Progenitor cell of endocrine pancreas (in vitro differentiated cells): Measurements from ENCODE around the gene NCAN. TPM values are rescaled to one million over a fixed set of nuclear protein-coding genes. Genes with fewer than 3 reads are reported as not detected.

Source experiments
- DNase-seq: peaks from one replicate; pipeline ENCODE4 v3.0.0; 2021; ENCODE audit warnings: low spot score; ENCODE audit not compliant: unreplicated experiment
- H3K27ac Mint-ChIP-seq: 2 replicates; pipeline ENCODE4 v1.8.0; 2021; ENCODE audit warnings: mild to moderate bottlenecking, moderate library complexity, mixed read lengths
- H3K27me3 Mint-ChIP-seq: 2 replicates; pipeline ENCODE4 v1.8.0; 2021; ENCODE audit warnings: mixed read lengths
- H3K36me3 Mint-ChIP-seq: 2 replicates; pipeline ENCODE4 v1.8.0; 2022; ENCODE audit warnings: mixed read lengths; ENCODE audit not compliant: insufficient read depth
- H3K4me1 Mint-ChIP-seq: 2 replicates; pipeline ENCODE4 v1.8.0; 2021; ENCODE audit warnings: low read depth, mixed read lengths
- H3K4me3 Mint-ChIP-seq: 2 replicates; pipeline ENCODE4 v1.8.0; 2021; ENCODE audit warnings: low read depth, mild to moderate bottlenecking, moderate library complexity, mixed read lengths
- H3K9me3 Mint-ChIP-seq: 2 replicates; pipeline ENCODE4 v1.8.0; 2021; ENCODE audit warnings: low read depth, mixed read lengths
- total RNA-seq: library from RNA; stranded (reverse); gene quantifications from 2 replicates; pipeline ENCODE4 v1.2.1, GENCODE V29; 2021
- TF ChIP-seq, protein P1 (sequence below): fragments of 200-600 bp; sonication (generic); IDR thresholded peaks from one replicate; pipeline ENCODE4 v1.5.0; 2021; ENCODE audit warnings: antibody characterized with exemption, mild to moderate bottlenecking; ENCODE audit not compliant: unreplicated experiment

Gene NCAN
- total RNA-seq, 1 donor from 2014 or later: 0.17 TPM

DNA sequence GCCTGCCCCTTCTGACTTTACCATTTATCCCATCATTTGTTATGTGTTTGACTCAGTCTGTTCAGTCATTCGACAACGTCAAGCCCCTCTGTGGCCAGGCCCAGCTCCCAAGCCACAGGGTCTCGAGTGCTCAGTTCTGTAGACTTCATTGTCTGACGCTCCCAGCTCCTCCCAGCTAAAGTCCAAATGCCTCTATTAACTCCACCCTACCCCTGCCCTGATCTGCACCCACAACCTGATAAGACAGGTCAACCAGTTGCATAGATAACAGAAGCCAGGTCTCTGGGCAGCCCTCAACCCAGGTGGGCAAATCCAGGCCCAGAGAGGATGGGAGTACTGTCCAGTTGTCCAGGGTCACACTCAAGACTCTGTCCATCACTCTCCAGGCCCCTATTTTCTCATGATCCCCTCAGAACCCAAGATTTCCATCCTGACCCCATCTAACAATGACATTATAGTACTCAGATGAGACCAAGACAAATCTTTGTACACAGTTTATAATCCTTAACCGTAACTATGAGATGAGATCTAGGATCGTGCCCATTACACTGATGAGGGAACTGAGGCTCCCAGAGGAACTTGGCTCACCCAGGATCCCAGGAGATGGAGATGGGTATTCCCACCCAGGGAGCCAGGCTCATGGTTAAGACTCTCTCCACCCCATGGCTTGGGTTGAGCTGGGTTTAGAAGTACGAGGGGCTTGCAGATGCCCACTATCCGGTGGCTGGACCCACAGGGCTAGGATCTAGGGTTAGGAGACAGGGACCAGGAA, 60.3 kb downstream of the NCAN start:
- H3K4me1 Mint-ChIP-seq: peaks cover 3% of the 10 kb centered on the region
- TF ChIP-seq, protein P1, sequence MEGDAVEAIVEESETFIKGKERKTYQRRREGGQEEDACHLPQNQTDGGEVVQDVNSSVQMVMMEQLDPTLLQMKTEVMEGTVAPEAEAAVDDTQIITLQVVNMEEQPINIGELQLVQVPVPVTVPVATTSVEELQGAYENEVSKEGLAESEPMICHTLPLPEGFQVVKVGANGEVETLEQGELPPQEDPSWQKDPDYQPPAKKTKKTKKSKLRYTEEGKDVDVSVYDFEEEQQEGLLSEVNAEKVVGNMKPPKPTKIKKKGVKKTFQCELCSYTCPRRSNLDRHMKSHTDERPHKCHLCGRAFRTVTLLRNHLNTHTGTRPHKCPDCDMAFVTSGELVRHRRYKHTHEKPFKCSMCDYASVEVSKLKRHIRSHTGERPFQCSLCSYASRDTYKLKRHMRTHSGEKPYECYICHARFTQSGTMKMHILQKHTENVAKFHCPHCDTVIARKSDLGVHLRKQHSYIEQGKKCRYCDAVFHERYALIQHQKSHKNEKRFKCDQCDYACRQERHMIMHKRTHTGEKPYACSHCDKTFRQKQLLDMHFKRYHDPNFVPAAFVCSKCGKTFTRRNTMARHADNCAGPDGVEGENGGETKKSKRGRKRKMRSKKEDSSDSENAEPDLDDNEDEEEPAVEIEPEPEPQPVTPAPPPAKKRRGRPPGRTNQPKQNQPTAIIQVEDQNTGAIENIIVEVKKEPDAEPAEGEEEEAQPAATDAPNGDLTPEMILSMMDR: no peak
- no peak for DNase-seq
- peaks cover 6% of the 10 kb centered on the region for H3K36me3 Mint-ChIP-seq
- peaks cover 8% of the 10 kb centered on the region for H3K27me3 Mint-ChIP-seq
- peak overlapping the region; percentile 88 for H3K27ac Mint-ChIP-seq
- H3K4me3 Mint-ChIP-seq: peak overlapping the region; percentile 67
- H3K9me3 Mint-ChIP-seq: no peaks in the 10 kb centered on the region

DNA sequence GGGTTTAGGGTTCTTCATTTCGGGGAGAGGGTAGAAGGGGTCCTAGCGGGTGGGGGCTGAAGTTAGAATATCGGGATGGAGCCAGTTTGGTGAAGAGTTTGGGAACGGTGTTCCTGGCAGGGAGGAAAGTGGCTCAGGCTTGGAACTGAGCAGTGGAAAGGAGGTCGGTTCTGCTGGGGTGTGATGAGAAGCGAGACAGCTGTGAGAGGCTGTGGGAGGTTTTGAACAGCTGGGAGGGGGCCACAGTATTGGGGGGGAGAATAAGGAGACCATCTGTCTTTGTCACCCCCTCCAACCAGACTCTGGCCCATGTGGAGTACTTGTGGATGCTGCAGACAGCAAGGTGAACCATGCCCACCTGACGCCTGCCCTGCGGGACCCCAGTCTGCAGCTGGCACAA, 62.4 kb downstream of the NCAN start:
- DNase-seq: no peak
- Mint-ChIP-seq H3K27me3 (peaks cover 8% of the 10 kb centered on the region), H3K36me3 (peaks cover 10% of the 10 kb centered on the region), H3K9me3 (no peaks in the 10 kb centered on the region), H3K4me1 (peaks cover 3% of the 10 kb centered on the region), H3K27ac (no peak overlapping the region), H3K4me3 (no peak overlapping the region)
- TF ChIP-seq, protein P1: no peak

DNA sequence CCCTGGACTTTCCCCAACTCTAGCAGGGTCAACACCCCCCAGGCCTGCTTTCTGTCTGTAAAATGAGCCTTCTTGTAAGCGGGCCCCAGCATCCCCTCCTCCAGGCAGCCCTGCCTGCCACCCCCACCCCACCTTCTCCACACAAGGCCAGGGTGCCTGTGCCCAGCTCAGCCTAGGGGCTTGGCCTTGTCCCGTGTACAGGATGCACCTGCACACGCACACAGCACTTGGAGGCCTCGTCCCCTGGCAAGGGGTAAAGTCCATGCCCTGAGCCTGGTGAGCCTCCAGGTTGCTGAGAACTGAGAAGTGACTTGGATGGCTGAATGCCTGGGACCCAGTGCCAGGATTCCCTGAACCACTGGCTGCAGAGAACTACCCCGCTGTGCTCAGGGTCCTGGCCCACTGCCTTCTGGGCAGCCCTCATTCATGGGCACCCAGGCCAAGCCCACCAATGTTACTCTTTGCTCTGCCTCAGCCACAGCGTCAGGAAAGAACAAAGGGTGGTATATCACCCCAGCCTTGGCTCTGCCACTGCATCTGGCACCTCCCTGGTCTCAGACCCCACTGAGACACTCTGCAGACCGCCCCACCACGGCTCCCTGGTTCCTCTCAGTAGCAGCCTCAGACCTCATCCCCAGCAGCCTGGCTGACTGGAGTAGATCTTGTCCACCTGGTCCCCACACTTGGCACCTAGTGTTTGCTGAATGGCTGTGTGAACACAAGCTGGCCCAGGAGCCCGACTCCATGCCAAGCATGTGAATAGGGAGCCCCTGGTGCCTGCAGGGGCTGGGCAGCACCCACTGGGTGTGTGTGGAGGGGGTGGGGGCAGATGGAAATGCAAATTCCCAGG, 63.2 kb downstream of the NCAN start:
- Mint-ChIP-seq H3K4me1 (peaks cover 3% of the 10 kb centered on the region), H3K27me3 (peaks cover 8% of the 10 kb centered on the region), H3K9me3 (no peaks in the 10 kb centered on the region), H3K36me3 (peaks cover 10% of the 10 kb centered on the region), H3K27ac (no peak overlapping the region), H3K4me3 (no peak overlapping the region)
- no peak for DNase-seq
- TF ChIP-seq, protein P1: no peak

DNA sequence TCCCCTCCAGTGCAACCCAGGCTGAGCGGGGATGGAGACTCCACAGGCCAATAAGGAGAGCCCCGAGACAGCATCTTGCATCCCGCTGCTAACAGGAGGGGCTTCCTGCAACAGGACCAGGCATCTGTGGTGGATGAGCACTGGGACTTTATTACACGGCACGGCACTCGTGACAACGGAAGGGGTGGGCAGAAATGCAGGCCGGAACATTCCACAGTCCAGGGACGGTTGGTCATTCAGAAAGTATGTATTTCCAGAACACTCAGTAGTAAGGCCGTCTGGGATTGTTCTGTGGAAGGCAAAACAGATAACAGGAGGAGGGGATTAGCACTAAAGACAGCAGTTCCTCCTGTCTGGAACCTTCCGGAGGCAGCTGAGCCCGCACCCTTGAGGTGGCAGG, 64.6 kb downstream of the NCAN start:
- Mint-ChIP-seq H3K36me3 (peaks cover 8% of the 10 kb centered on the region), H3K27ac (no peak overlapping the region), H3K4me3 (no peak overlapping the region), H3K4me1 (peaks cover 3% of the 10 kb centered on the region), H3K27me3 (peaks cover 8% of the 10 kb centered on the region), H3K9me3 (no peaks in the 10 kb centered on the region)
- DNase-seq: no peak
- TF ChIP-seq, protein P1: no peak

DNA sequence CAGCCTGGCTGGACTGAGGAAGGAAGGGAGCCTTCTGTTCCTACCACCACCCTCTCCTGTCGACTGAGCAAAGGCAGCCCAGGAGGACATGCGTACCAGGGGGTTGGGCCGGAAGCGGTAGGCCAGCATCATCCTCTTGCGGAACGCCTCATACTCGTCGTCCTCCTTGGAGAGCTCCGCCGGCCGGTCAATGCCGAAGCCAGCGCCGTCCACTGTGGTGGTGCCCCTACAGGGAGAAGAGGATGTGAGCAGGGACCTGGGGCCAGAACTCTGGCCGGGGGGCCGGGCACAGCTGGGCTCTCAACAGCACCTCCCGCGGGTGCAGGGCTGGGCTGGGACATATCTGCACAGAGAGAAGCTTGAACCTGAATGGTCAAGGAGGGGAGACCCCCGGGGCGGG, 65.1 kb downstream of the NCAN start:
- no peak overlapping the region for H3K4me3 Mint-ChIP-seq
- peaks cover 8% of the 10 kb centered on the region for H3K36me3 Mint-ChIP-seq
- H3K27ac Mint-ChIP-seq: no peak overlapping the region
- H3K9me3 Mint-ChIP-seq: no peaks in the 10 kb centered on the region
- peaks cover 5% of the 10 kb centered on the region for H3K27me3 Mint-ChIP-seq
- TF ChIP-seq, protein P1: no peak
- DNase-seq: no peak
- peaks cover 3% of the 10 kb centered on the region for H3K4me1 Mint-ChIP-seq
